DND-41 (cell line): Measurements from ENCODE around the gene ARHGDIA.

ENCODE experiments used
- CTCF ChIP-seq: IDR thresholded peaks from 2 replicates; pipeline ENCODE4 v1.5.1; 2012; ENCODE audit warnings: borderline replicate concordance, low read length, moderate library complexity, mild to moderate bottlenecking; ENCODE audit not compliant: poor library complexity, severe bottlenecking; ENCODE audit errors: extremely low read depth
- EZH2 ChIP-seq: IDR thresholded peaks from 3 replicates; pipeline ENCODE4 v1.6.1; 2012; ENCODE audit warnings: borderline replicate concordance, low read depth, mild to moderate bottlenecking, moderate library complexity, low read length, inconsistent platforms; ENCODE audit not compliant: severe bottlenecking

GRCh38 chr17:81822312-81822637, 48.9 kb downstream of the ARHGDIA start:
- TF ChIP-seq CTCF, result no peak
- TF ChIP-seq EZH2, result no peak
